ENCODE measurements around the gene MRPL24. TPM values are rescaled to one million over a fixed set of nuclear protein-coding genes. Genes with fewer than 3 reads are reported as not detected.
A peak's percentile ranks its signal among the peaks of the same experiment; 100 is the strongest.

Gene MRPL24
- total RNA-seq, 2 donors from 2014 or later: 60.5 to 63.7 TPM

GRCh38 chr1:156726549-156727226 is 14.2 kb downstream of the MRPL24 start:
- no peak for DNase-seq (ENCODE audit: low spot score)
- intact Hi-C loops (cut with DNase I): loop anchor here in 1 of 2 donors (2.0 kb wide), 1 partner anchor 36 kb away; no protein-coding TSS in a partner anchor

GRCh38 chr1:156725683-156726280 is 15.1 kb downstream of the MRPL24 start:
- DNase-seq (ENCODE audit: low spot score): peak; percentile 96
- intact Hi-C loops (cut with DNase I): loop anchor here (2.0 kb wide), 1 partner anchor 35 kb away; no protein-coding TSS in a partner anchor

GRCh38 chr1:156721535-156721934 is 19.4 kb downstream of the MRPL24 start:
- intact Hi-C loops (cut with DNase I): no loop called here
- DNase-seq (ENCODE audit: low spot score): no peak

- DNase-seq (ENCODE audit: low spot score): no peak
- intact Hi-C loops (cut with DNase I): no loop called here
Measured at GRCh38 chr1:156721131-156721530, 19.8 kb downstream of the MRPL24 start.

- DNase-seq (ENCODE audit: low spot score): no peak
- intact Hi-C loops (cut with DNase I): no loop called here
Measured at GRCh38 chr1:156717351-156717750, 23.5 kb downstream of the MRPL24 start.

- intact Hi-C loops (cut with DNase I): no loop called here
- no peak for DNase-seq (ENCODE audit: low spot score)
Measured at GRCh38 chr1:156714830-156715229, 26.1 kb downstream of the MRPL24 start.

- intact Hi-C loops (cut with DNase I): no loop called here
- no peak for DNase-seq (ENCODE audit: low spot score)
Measured at GRCh38 chr1:156712626-156713025, 28.3 kb downstream of the MRPL24 start.

GRCh38 chr1:156711011-156711817 is 29.7 kb downstream of the MRPL24 start:
- intact Hi-C loops (cut with DNase I): no loop called here
- no peak for DNase-seq (ENCODE audit: low spot score)

- peak; percentile 92 for DNase-seq (ENCODE audit: low spot score)
- intact Hi-C loops (cut with DNase I): no loop called here
Measured at GRCh38 chr1:156709757-156710489, 31.0 kb downstream of the MRPL24 start.

- intact Hi-C loops (cut with DNase I): no loop called here
- DNase-seq (ENCODE audit: low spot score): no peak
Measured at GRCh38 chr1:156709031-156709430, 31.9 kb downstream of the MRPL24 start.

GRCh38 chr1:156708218-156708661 is 32.6 kb downstream of the MRPL24 start:
- DNase-seq (ENCODE audit: low spot score): no peak
- intact Hi-C loops (cut with DNase I): no loop called here

- intact Hi-C loops (cut with DNase I): no loop called here
Measured at GRCh38 chr1:156707417-156708217, 33.3 kb downstream of the MRPL24 start.

GRCh38 chr1:156706657-156707416 is 34.1 kb downstream of the MRPL24 start:
- intact Hi-C loops (cut with DNase I): no loop called here
- DNase-seq (ENCODE audit: low spot score): peak; percentile 91

More at GRCh38 chr1:156707417-156708217, 33.3 kb downstream of the MRPL24 start:
- DNase-seq (ENCODE audit: low spot score): no peak

- peak; percentile 89 for DNase-seq (ENCODE audit: low spot score)
- intact Hi-C loops (cut with DNase I): no loop called here
Measured at GRCh38 chr1:156705918-156706656, 34.8 kb downstream of the MRPL24 start.

- intact Hi-C loops (cut with DNase I): no loop called here
- no peak for DNase-seq (ENCODE audit: low spot score)
Measured at GRCh38 chr1:156705321-156705917, 35.5 kb downstream of the MRPL24 start, which contains the start of gene CRABP2. TSS of gene CRABP2 (minus strand) at chr1:156705583. CDS start at chr1:156705446, 137 bp downstream.

GRCh38 chr1:156704930-156705320 is 36.0 kb downstream of the MRPL24 start:
- DNase-seq (ENCODE audit: low spot score): peak; percentile 90
- intact Hi-C loops (cut with DNase I): no loop called here

All from posterior vena cava (tissue), 2 donors.